ENCODE results near the gene CHCHD3.

DNA sequence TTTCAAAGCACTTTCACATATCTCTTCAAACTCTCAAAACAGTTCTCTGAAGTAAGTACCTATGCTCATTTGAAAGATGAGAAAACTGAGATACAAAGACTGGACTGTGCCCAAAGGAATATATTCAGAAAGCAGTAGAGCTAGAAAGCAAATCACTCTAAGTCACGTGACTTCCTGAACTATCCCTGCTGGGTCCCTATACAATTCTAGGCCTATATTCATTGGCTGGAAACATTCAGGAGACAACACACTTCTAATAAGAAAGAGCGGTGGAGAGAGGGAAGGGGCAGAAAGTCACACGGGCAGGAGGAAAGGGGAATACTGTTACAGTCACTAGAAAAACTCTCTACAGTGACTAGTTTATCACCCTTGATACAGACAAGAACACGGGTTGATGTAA, 140.0 kb downstream of the CHCHD3 start:
- TF ChIP-seq POLR2A (IDR thresholded peaks at IDR 0.05) = no peak
- no peak for TF ChIP-seq CTCF (IDR thresholded peaks at IDR 0.05)

Measured in thyroid gland (tissue), 4 donors.